GM12892 (cell line): Measurements from ENCODE around the gene ZNF567.

Source experiments
- POLR2A ChIP-seq: IDR thresholded peaks from 2 replicates; pipeline ENCODE4 v1.6.1; 2011; ENCODE audit warnings: low read depth, low read length, control low read depth
- POLR2AphosphoS5 ChIP-seq: IDR thresholded peaks from 2 replicates; pipeline ENCODE4 v1.6.1; 2011; ENCODE audit warnings: low read depth, low read length, control low read depth
- TAF1 ChIP-seq: IDR thresholded peaks from 2 replicates; pipeline ENCODE4 v1.6.1; 2011; ENCODE audit warnings: low read depth, mild to moderate bottlenecking, control low read depth, low read length, borderline replicate concordance

- TF ChIP-seq TAF1 (no peak), POLR2A (no peak), POLR2AphosphoS5 (no peak)
Observed at GRCh38 chr19:36665832-36666231, 21.6 kb upstream of the ZNF567 start.
